LHCN-M2 (cell line): ENCODE data around the gene EP400. TPM values are rescaled to one million over a fixed set of nuclear protein-coding genes. Genes with fewer than 3 reads are reported as not detected.
"Not testable (repeated sequence)": the region's sequence is repeated elsewhere in the genome, so short reads cannot be mapped to it uniquely, and the experiment has no call there.

ENCODE experiments used
- DNase-seq: peaks from one replicate; pipeline ENCODE4 v3.0.0-alpha.2; 2012; ENCODE audit warnings: low read depth
- total RNA-seq: library from RNA; depleted of rRNA; stranded (reverse); fragments of >200 nt; gene quantifications from 2 replicates; pipeline ENCODE4 v1.2.3, GENCODE V29; 2014

EP400 gene
- total RNA-seq, 1 experiment from 2014 or later, result 10.4 TPM

GRCh38 chr12:132083941-132084620 lies 134.3 kb downstream of the EP400 start:
- peak; percentile 92 for DNase-seq

DNA sequence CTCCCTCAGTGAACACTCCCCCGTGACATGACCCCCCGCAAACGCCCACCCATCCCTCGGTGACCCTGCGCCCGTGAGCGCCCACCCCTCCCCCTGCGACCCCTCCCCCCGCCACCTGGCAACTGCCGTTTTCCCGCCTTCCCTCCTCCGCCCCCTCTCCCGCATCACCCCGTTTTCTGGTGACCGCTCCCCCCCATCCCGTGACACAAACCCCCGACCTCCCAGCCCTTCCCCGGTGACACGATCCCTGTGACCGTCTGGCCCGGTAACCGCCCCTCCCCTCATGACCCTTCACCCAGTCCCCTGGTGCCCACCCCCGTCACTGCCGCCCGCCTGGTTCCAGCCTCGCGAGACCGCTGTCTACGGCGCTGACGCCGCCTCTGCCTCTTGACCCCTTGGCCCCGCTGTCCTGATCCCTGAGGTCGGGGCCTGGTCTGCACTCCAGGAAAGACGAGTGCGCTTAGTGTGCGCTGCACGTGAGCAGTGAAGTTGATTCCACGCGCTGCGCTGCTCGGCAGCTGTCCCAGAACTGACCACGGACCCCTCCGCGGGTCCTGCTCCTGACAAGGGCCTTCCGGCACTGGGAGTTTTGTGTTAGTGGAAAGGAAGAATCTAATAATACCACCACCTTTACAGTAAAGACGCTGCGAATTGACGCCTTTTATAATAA lies 135.0 kb downstream of the EP400 start:
- DNase-seq, result peak; percentile 72

DNA sequence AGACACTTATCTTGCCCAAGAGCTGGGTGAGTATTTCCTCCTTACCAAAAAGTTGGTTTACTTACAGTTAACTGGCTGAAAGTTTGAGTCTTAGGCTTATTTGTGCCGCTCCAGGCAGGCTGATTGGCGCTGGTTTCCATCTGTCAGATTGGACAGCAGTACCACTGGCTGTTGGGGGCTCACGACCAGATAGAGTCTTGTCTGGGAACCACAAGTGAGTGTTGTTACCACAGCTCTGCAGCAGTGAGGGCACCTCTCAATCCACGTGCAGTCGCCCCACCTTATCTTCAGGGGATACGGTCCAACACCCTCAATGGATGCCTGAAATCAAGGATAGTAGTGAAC lies 135.5 kb downstream of the EP400 start:
- no peak for DNase-seq

GRCh38 chr12:132089407-132089910 lies 139.7 kb downstream of the EP400 start:
- DNase-seq, result no peak

DNA sequence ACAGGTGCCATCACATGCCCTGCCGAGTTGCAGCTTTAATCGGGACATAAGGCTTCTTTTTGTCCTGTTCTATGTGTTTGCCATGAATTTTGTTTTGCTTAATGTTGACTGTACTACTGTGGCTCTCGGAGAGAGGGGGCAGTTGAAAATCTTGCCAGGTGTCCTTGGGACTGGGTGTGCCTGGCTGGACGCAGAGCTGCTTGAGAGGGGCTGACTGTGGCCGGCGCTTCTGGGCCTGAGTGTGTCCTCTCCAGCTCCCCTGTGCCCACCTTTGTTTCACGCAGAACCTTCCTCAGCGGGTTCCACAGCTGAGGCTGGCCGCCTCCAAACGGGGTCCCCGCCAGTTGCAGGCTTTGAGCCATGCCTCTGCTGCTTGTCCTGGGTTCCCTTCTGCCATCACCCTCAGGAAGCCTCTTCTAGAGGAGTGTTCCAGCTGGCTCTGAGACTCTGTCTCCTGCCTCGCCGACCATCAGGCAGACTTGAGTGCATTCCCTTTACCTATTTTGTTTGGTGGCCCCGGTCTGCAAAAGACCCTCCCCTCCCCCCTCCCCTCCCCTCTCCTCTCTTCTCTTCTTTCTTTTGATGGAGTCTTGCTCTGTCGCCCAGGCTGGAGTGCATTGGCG lies 144.6 kb downstream of the EP400 start:
- no peak for DNase-seq

GRCh38 chr12:132095520-132096409 lies 146.0 kb downstream of the EP400 start:
- no peak for DNase-seq

- no peak for DNase-seq
These were observed 150.0 kb downstream of the EP400 start for GRCh38 chr12:132099739-132100138.

DNA sequence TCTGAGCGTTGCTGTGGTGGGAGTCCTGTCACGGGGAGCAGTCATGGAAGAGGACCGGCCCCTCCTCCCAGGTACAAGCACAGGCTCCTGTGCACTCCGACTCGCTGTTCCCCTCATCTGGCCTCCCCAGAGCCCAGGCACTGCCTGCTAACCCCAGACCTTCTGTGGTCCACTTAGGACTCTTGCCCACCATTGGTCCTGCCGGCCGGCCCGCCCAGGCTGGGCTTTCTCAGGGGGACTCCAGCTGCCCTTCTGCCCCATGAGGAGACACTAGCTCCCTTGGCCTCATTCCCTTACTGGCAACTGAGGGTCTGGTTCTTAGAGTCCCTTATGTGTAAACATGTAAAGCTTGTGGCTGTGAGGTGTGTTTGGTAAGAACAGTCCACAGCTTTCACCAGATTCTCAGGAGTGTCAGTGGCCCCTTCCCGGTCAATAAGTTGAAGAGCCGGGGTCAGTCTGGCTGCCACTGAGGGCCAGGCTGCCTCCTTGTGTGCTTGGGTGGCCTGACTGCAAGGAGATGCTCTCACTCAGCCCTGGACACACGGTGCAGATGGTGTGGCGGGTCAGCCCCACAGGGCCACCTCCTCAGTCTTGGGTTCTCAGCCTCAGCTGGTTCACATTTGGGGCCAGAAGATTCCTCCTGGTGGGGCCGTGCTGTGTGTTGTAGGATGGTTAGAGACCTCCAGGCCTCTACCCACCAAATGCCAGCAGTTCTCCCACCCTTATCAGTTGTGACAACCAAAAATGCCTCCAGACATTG lies 150.7 kb downstream of the EP400 start:
- no peak for DNase-seq

- no peak for DNase-seq
These were observed 152.6 kb downstream of the EP400 start for GRCh38 chr12:132102297-132102696.

- not testable (repeated sequence) for DNase-seq
These were observed 153.3 kb downstream of the EP400 start for GRCh38 chr12:132103072-132103471.

- DNase-seq, result no peak
These were observed 154.0 kb downstream of the EP400 start for GRCh38 chr12:132103542-132104308.

GRCh38 chr12:132105467-132105866 lies 155.7 kb downstream of the EP400 start:
- no peak for DNase-seq

GRCh38 chr12:132106921-132107320 lies 157.2 kb downstream of the EP400 start:
- peak; percentile 82 for DNase-seq

GRCh38 chr12:132108211-132108832 lies 158.6 kb downstream of the EP400 start:
- DNase-seq, result no peak

GRCh38 chr12:132109741-132110140 lies 160.0 kb downstream of the EP400 start:
- DNase-seq, result peak; percentile 26

DNA sequence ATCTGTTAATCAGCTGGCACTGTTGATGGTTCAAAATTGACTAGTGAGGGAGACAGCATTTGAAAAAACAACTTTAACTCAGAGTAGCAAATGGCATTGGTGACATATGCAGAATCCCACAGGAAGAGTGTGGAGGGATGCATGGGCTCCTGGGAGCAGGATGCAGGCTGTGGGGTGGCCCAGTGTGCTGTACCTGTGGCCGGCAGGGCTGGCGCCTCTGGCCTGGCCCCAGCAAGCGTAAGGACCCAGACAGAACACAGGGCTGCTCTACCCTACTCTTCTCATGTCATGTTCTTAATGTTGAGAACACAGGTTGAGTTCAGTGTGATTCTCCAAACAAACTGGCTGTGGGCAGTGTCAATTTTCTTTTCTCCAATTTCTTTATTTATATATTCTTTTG lies 160.9 kb downstream of the EP400 start:
- DNase-seq, result no peak

DNA sequence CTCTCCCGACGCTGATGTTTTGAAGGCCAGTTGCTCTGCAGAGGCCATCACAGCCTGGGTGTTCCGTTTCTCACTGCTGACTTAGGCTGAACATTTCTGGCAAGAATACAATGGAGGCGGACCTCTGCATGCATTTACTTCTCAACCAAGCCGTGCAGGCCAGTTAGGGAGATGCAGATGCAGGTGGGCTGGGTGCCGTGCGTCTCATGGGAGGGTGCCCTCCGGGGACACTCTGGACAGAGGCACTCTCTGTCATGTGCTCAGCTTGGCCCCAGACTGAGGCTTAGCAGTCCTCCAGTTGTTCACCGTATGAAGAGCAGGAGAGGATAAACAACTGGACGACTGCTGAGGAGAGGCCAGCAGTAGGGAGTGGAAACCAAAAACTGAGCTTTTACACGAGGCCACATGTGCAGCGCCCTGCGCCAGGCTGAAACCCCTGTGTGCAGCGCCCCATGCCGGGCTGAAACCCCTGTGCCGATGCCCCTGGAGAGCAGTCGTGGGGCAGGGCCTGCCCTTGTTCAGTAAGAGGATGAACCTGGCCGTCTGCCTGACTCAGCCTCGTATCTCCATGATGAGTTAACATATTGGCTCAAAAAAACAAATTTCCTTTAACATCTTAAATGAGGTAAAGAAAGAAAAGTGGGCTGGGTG lies 162.0 kb downstream of the EP400 start:
- DNase-seq, result no peak

DNA sequence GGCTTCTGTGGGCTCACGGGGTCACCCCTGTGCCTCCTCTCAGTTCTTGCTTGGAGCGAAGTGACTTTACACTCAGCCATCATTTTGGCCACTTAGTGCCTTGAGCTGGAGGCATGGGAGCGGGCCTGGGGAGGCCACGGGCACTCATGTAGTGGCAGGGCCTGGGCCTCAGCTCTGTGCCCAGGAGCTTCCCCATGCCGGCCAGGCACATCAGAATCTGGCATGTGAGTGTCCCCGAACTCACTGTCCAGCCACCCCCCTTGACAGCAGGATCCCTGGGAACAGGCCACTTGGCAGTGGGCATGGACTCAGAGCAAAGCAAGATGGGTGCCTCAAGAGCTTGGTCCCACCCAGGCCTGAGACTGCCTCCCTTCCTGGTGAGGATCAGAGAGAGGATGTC lies 164.9 kb downstream of the EP400 start:
- no peak for DNase-seq

- DNase-seq, result no peak
These were observed 165.8 kb downstream of the EP400 start for GRCh38 chr12:132115500-132115899.
